GM12891 (cell line): ENCODE data around the gene DSG3.

Experiments
- PAX5 ChIP-seq: IDR thresholded peaks from 2 replicates; pipeline ENCODE4 v1.6.1; 2011; ENCODE audit warnings: low read length, moderate library complexity, mild to moderate bottlenecking; ENCODE audit not compliant: insufficient read depth, severe bottlenecking
- POLR2A ChIP-seq: IDR thresholded peaks from 2 replicates; pipeline ENCODE4 v1.6.1; 2011; ENCODE audit warnings: low read depth, low read length, control low read depth
- POLR2AphosphoS5 ChIP-seq: IDR thresholded peaks from 2 replicates; pipeline ENCODE4 v1.6.1; 2011; ENCODE audit warnings: low read depth, low read length, control low read depth
- TAF1 ChIP-seq: IDR thresholded peaks from 2 replicates; pipeline ENCODE4 v1.6.1; 2011; ENCODE audit warnings: low read depth, low read length, control low read depth

- no peak for TF ChIP-seq PAX5
- TF ChIP-seq POLR2A: no peak
- no peak for TF ChIP-seq POLR2AphosphoS5
- no peak for TF ChIP-seq TAF1
Observed at GRCh38 chr18:31417850-31418249, 29.7 kb upstream of the DSG3 start.
